Stimulated activated CD8-positive, alpha-beta memory T cell treated with anti-CD3 and anti-CD28 coated beads, Interleukin-4, amount 100 ng/mL, for 1 hour (primary cell): ENCODE data around the gene TYK2.

Experiments
- DNase-seq, 2 donors: peaks; one replicate each; pipeline ENCODE4 v3.0.0-alpha.2; 2020; ENCODE audit warnings: low read depth in 2 of 2, low spot score in 1 of 2

The TYK2 gene

DNA sequence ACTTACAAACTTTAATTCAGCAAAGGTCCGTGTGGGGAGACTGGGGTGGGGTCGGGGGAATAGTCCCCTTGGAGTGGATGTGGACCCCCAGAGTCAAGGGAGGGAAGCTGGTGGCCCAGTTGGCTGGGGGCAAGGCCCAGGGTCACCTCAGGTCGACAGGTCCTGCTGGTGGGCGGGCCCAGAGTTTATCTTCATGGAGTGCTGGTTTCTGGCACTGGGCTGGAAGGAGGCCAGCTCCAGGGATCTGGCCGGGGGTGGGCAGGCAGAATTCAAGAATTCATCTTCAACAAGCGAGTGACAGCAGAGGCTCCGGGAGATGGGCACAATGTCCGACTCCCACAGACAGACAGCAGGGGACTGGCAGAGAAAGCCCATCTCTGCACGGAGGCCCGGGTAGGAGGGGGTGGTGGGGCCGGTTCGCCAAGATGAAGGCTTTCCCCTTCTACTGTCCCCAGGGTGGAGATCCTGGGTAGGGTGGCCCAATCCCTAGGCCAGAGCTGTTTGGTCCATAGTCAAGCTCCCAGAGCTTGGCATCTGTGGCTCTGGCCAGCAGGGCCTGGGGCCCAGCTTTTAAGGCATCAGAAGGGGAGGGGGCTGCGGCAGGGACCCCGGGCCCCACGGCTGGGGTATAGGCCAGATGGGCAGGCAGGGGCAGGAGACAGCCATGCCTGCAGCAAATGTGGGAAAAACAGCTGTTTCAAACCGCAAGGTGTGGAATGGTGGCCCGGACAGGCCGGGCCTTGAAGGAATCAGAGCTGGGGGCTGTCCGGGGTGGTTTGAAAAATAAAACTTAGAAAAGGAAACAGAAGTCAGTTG is 63.9 kb downstream of the TYK2 start:
- DNase-seq: no peak

DNA sequence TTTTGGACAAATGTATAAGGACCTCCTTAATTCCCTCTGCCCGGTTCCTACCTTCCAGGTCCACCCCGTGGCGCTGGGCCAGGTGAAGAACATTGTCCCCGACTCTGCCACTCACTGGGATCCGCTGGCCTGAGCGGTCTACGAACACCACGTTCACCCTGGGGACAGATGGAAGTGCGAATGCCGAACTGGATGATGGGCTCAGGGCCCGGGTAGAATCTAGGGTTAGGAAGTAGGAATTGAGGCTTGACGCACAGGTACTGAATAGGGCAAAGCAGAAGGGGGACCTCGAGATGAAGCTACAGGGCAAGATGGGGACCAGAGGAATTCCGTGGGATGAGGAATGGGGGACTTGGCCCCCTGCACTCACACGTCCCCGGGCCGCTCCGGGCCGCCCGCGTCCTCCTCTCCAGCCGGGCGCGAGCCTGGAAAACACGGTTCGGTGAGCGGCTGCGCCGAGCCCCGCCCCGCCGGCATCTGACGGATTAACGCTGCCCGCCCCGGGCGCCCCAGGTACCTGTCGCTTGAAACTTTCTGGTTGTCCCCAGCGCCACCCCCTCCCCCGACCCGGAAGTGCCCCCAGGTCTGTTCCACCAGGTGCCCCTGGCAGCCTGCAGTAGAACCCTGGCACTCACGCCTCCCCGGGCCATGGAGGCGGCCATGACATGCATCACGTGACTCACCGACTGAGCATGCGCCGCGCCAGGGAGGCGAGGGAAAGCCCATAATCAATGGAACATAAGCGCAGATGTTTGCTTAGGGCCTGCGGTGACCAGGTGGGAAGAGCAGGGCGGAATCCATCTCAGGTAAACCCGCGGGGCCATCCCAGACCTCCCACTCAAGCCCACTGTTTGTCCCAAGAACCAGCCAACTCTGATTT is 64.8 kb downstream of the TYK2 start, which contains the start of gene FDX2:
TSS of gene FDX2 (minus strand) at position 681 of the 880 bp plus-strand sequence. CDS start at position 662, 19 bp downstream.
- peak; percentile 82 to 88 for DNase-seq

DNA sequence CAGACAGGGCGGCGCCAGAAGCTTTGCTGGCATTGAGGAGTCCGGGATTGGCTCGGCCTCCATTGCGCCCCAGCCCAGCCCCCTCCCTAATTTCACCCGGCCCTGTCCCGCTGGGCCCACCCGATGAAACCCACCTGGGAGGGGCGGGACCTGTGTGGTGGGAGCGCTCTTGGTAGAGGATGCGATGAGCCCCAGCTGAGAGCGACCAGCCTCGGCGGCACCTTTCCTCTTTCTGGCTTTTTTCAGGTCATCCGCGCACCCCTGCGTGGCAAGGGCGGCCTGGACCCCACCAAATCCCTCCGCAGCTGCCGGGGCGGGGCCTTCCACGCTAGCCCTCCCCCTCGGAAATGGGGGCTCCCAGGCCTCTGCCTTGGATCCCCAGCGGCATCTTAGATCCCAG is 70.9 kb downstream of the TYK2 start, which contains the start of gene ZGLP1:
TSS of gene ZGLP1 (minus strand) at position 393 of the 400 bp plus-strand sequence.
- DNase-seq: no peak

DNA sequence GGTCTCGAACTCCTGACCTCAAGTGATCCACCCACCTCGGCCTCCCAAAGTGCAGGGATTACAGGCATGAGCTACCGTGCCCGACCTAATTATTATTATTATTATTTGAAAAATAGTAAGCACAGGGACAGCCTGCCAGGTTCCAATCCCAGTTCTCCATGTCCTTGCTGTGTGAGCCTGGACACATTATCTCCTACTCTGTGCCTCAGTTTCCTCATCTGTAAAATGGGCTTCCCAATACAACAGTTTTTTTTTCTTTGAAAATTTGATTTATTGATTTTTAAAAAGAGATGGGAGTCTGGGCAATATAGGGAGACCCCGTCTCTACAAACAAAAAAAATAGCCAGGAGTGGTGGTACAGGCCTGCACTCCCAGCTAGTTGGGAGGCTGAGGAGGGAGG is 74.0 kb downstream of the TYK2 start:
- DNase-seq: no peak

DNA sequence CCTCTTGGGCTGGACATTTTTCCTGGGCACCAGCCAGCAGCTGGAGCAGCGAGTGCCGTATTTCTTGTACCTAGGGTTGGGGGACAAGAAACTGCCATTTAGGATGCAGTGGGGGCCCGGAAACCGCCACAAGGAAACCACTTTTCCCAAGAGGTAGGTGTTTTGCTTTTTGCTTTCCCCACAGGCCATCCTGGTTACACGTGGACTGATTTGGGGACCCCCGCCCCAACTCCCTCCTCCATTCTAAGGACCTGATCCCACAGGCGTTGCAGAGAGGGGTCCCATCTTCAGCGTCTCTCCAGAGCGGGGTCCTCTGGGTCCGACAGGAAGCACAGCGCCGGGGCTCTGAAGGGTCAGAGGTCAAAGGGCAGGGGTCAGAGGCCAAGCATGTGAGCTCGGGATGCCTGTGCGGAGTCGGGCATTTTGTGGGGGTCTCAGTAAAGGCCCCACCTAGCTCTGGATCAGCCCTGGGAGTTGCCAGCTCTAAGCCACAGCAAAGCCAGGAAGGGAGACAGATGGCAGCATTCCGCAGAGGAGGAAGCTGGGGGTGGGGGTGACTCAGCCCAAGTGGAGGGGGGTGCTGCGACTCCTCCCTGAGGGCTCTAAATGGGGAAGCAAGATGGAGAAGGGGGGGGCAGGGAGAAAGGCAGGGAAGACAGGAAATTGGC is 75.1 kb downstream of the TYK2 start:
- DNase-seq: no peak
